ENCODE measurements around the gene ZNF862. TPM values are rescaled to one million over a fixed set of nuclear protein-coding genes. Genes with fewer than 3 reads are reported as not detected.

ZNF862 gene
- total RNA-seq, 1 experiment from 2014 or later, result 1.9 TPM

DNA sequence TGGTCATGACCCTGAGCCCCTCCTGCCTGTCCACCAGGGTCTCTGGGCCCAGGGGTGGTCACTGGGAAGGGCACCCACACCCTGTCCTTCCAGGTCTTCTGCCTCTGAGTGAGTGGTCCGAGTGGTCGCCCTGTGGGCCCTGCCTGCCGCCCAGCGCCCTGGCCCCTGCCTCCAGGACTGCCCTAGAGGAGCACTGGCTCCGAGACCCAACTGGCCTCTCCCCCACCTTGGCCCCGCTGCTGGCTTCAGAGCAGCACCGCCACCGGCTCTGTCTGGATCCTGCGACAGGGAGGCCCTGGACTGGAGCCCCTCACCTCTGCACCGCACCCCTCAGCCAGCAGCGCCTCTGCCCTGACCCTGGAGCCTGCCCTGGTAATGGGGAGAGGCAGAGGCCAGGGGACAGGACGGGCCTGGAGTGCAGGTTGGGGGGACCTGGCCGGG, 13.9 kb upstream of the ZNF862 start:
- H4K91ac ChIP-seq (ENCODE audit: insufficient read length, low read depth, low read length), result no peak overlapping the region
- no peak overlapping the region for H2BK120ac ChIP-seq (ENCODE audit: low read depth, low read length, poor library complexity, severe bottlenecking)
- H2BK12ac ChIP-seq (ENCODE audit: insufficient read length, low read depth, low read length), result no peak overlapping the region
- H3K4me2 ChIP-seq (ENCODE audit: insufficient read depth, insufficient read length, low read length), result no peak overlapping the region
- no peak overlapping the region for H3K27ac ChIP-seq (ENCODE audit: insufficient read length, low read depth, low read length)
- H3K18ac ChIP-seq (ENCODE audit: insufficient read length, low read depth, low read length), result no peak overlapping the region
- Mint-ChIP-seq H3K9me3 (peaks cover 8 to 13% of the 10 kb centered on the region in 2 experiments; a peak in 4 of 5 replicates), H3K27me3 (ENCODE audit: low read depth) (peaks cover 13% of the 10 kb centered on the region), H3K36me3 (ENCODE audit: insufficient read depth in 1 of 3, low read depth in 3 of 3) (peaks cover 0 to 4% (median 0%) of the 10 kb centered on the region in 3 experiments; a peak in 1 of 7 replicates), H3K27ac (no peak overlapping the region), H3K4me3 (no peak overlapping the region), H3K4me1 (peaks cover 0 to 3% of the 10 kb centered on the region in 2 experiments; a peak in 1 of 4 replicates)
- H2BK15ac ChIP-seq (ENCODE audit: low read depth, low read length), result no peak overlapping the region
- H2BK20ac ChIP-seq (ENCODE audit: low read depth, low read length, poor library complexity, severe bottlenecking), result no peak overlapping the region
- H4K20me1 ChIP-seq (ENCODE audit: control insufficient read depth, insufficient read depth, insufficient read length), result no peaks in the 10 kb centered on the region
- H3K9me3 ChIP-seq (ENCODE audit: control insufficient read depth, low read depth, low read length), result no peaks in the 10 kb centered on the region
- H3K4me1 ChIP-seq (ENCODE audit: insufficient read depth, low read length), result no peaks in the 10 kb centered on the region
- H2BK5ac ChIP-seq (ENCODE audit: insufficient read length, low read length), result no peak overlapping the region
- H3K9ac ChIP-seq (ENCODE audit: extremely low read depth, insufficient read length, low read length), result no peak overlapping the region
- no peak for DNase-seq
- H3K23ac ChIP-seq (ENCODE audit: insufficient read length, low read depth, low read length), result no peak overlapping the region
- WGBS (ENCODE audit: extremely low coverage, insufficient read length, low lambda C conversion rate), result no CpG with 5 or more reads among the region's 13 CpGs
- no peak overlapping the region for H4K5ac ChIP-seq (ENCODE audit: insufficient read length, low read depth, low read length)
- no peak overlapping the region for H3K56ac ChIP-seq (ENCODE audit: insufficient read length, low read depth, low read length)
- H3K23me2 ChIP-seq (ENCODE audit: insufficient read length, low read depth, low read length, poor library complexity, severe bottlenecking), result no peaks in the 10 kb centered on the region
- no peak for TF ChIP-seq CTCF (conservative IDR thresholded peaks at IDR 0.05)
- no peaks in the 10 kb centered on the region for H3K79me1 ChIP-seq (ENCODE audit: insufficient read depth, low read depth, low read length, poor library complexity, severe bottlenecking)
- H3T11ph ChIP-seq (ENCODE audit: low read length), result no peak overlapping the region
- H3K4ac ChIP-seq (ENCODE audit: low read depth, low read length), result no peak overlapping the region
- H3K79me2 ChIP-seq (ENCODE audit: insufficient read depth, low read length), result no peaks in the 10 kb centered on the region
- H2AK5ac ChIP-seq (ENCODE audit: insufficient read length, low read length), result no peak overlapping the region
- no peak overlapping the region for H4K8ac ChIP-seq (replicated peaks; ENCODE audit: insufficient read length, low read depth, low read length)
- H3K14ac ChIP-seq (ENCODE audit: insufficient read depth, low read length), result no peak overlapping the region
- no peak overlapping the region for H2AFZ ChIP-seq (ENCODE audit: low read length)
- H3K27me3 ChIP-seq (ENCODE audit: insufficient read depth, low read length), result no peaks in the 10 kb centered on the region

Data from H9 (cell line).